Chondrocyte (in vitro differentiated cells): ENCODE data around the gene TENM3. TPM values are rescaled to one million over a fixed set of nuclear protein-coding genes. Genes with fewer than 3 reads are reported as not detected.

Experiments used
- DNase-seq: peaks from one replicate; pipeline ENCODE4 v3.0.0; 2021; ENCODE audit warnings: mixed read lengths, low spot score
- H3K27ac Mint-ChIP-seq: one replicate; pipeline ENCODE4 v1.8.0; 2021; ENCODE audit warnings: mild to moderate bottlenecking, moderate library complexity, mixed read lengths; ENCODE audit not compliant: unreplicated experiment
- H3K27me3 Mint-ChIP-seq: 2 replicates; pipeline ENCODE4 v1.8.0; 2021; ENCODE audit warnings: low read depth, mixed read lengths
- H3K36me3 Mint-ChIP-seq: 2 replicates; pipeline ENCODE4 v1.8.0; 2021; ENCODE audit warnings: low read depth, mixed read lengths
- H3K4me1 Mint-ChIP-seq: 2 replicates; pipeline ENCODE4 v1.8.0; 2021; ENCODE audit warnings: low read depth, mild to moderate bottlenecking, mixed read lengths
- H3K4me3 Mint-ChIP-seq: one replicate; pipeline ENCODE4 v1.8.0; 2021; ENCODE audit warnings: mild to moderate bottlenecking, moderate library complexity, mixed read lengths; ENCODE audit not compliant: unreplicated experiment
- H3K9me3 Mint-ChIP-seq: 2 replicates; pipeline ENCODE4 v1.8.0; 2021; ENCODE audit warnings: low read depth, mixed read lengths
- CTCF ChIP-seq: fragments of 200-600 bp; sonication (generic); IDR thresholded peaks from 2 replicates; pipeline ENCODE4 v1.5.0; 2021; ENCODE audit warnings: antibody characterized with exemption, mild to moderate bottlenecking, moderate library complexity
- total RNA-seq: library from RNA; stranded (reverse); gene quantifications from 3 replicates; pipeline ENCODE4 v1.2.1, GENCODE V29; 2021

TENM3 gene
- total RNA-seq, 1 donor from 2014 or later, result 87.6 TPM

- H3K36me3 Mint-ChIP-seq, result no peaks in the 10 kb centered on the region
- no peak overlapping the region for H3K4me3 Mint-ChIP-seq
- no peak for TF ChIP-seq CTCF
- no peaks in the 10 kb centered on the region for H3K27me3 Mint-ChIP-seq
- no peaks in the 10 kb centered on the region for H3K9me3 Mint-ChIP-seq
- no peak overlapping the region for H3K27ac Mint-ChIP-seq
- DNase-seq, result no peak
- no peaks in the 10 kb centered on the region for H3K4me1 Mint-ChIP-seq
These were observed 222.8 kb downstream of the TENM3 start for GRCh38 chr4:182465979-182466378.

GRCh38 chr4:182470215-182470614 lies 227.0 kb downstream of the TENM3 start:
- Mint-ChIP-seq H3K27ac (no peak overlapping the region), H3K27me3 (no peaks in the 10 kb centered on the region), H3K4me3 (no peak overlapping the region), H3K4me1 (no peaks in the 10 kb centered on the region), H3K9me3 (peaks cover 6% of the 10 kb centered on the region), H3K36me3 (peaks cover 1% of the 10 kb centered on the region)
- no peak for TF ChIP-seq CTCF
- DNase-seq, result no peak

GRCh38 chr4:182475539-182475938 lies 232.3 kb downstream of the TENM3 start:
- Mint-ChIP-seq H3K36me3 (peaks cover 1% of the 10 kb centered on the region), H3K27me3 (no peaks in the 10 kb centered on the region), H3K4me1 (peaks cover 8% of the 10 kb centered on the region), H3K27ac (no peak overlapping the region), H3K4me3 (no peak overlapping the region), H3K9me3 (peaks cover 6% of the 10 kb centered on the region)
- TF ChIP-seq CTCF, result no peak
- DNase-seq, result no peak

- DNase-seq, result no peak
- Mint-ChIP-seq H3K4me3 (no peak overlapping the region), H3K9me3 (no peaks in the 10 kb centered on the region), H3K36me3 (no peaks in the 10 kb centered on the region), H3K27ac (no peak overlapping the region), H3K4me1 (peaks cover 8% of the 10 kb centered on the region), H3K27me3 (no peaks in the 10 kb centered on the region)
- peak; percentile 95 for TF ChIP-seq CTCF
These were observed 235.3 kb downstream of the TENM3 start for GRCh38 chr4:182478475-182478874.

- Mint-ChIP-seq H3K9me3 (peaks cover 11% of the 10 kb centered on the region), H3K36me3 (no peaks in the 10 kb centered on the region), H3K27me3 (no peaks in the 10 kb centered on the region), H3K27ac (no peak overlapping the region), H3K4me3 (no peak overlapping the region), H3K4me1 (peaks cover 10% of the 10 kb centered on the region)
- DNase-seq, result no peak
- no peak for TF ChIP-seq CTCF
These were observed 240.5 kb downstream of the TENM3 start for GRCh38 chr4:182483685-182484084.
